Neural cell (in vitro differentiated cells): ENCODE measurements around the gene ERGIC3. TPM values are rescaled to one million over a fixed set of nuclear protein-coding genes. Genes with fewer than 3 reads are reported as not detected.
A peak's percentile ranks its signal among the peaks of the same experiment; 100 is the strongest.

Experiments used
- H2AFZ ChIP-seq: fragments of 200-600, 300-800 bp; sonication (generic), shearing (Covaris generic); 2 replicates; pipeline ENCODE4 v1.6.0; 2014; ENCODE audit warnings: low read depth, mild to moderate bottlenecking, antibody characterized with exemption, low read length, moderate library complexity
- H3F3A ChIP-seq: fragments of 200-600 bp; shearing (Covaris generic); 2 replicates; pipeline ENCODE4 v1.6.1; 2016; ENCODE audit warnings: mild to moderate bottlenecking, moderate library complexity, mixed read lengths, antibody characterized with exemption, low read length; ENCODE audit not compliant: insufficient read depth, poor library complexity, severe bottlenecking
- H3K27ac ChIP-seq: fragments of 200-600, 300-800 bp; sonication (generic), shearing (Covaris generic); 2 replicates; pipeline ENCODE4 v1.5.1; 2014; ENCODE audit warnings: mild to moderate bottlenecking, low read length, moderate library complexity
- H3K27me3 ChIP-seq: fragments of 300-800, 200-600 bp; sonication (generic), shearing (Covaris generic); 2 replicates; pipeline ENCODE4 v1.6.0; 2014; ENCODE audit warnings: mild to moderate bottlenecking, low read depth, low read length, moderate library complexity; ENCODE audit not compliant: insufficient read depth
- H3K36me3 ChIP-seq: fragments of 300-800, 200-600 bp; sonication (generic), shearing (Covaris generic); 2 replicates; pipeline ENCODE4 v1.5.1; 2014; ENCODE audit warnings: mild to moderate bottlenecking, antibody characterized with exemption, low read length, moderate library complexity; ENCODE audit not compliant: insufficient read depth
- H3K4me2 ChIP-seq: fragments of 300-800, 200-600 bp; sonication (generic), shearing (Covaris generic); 2 replicates; pipeline ENCODE4 v1.6.0; 2014; ENCODE audit warnings: mild to moderate bottlenecking, low read length
- H3K4me3 ChIP-seq: fragments of 300-800, 200-600 bp; sonication (generic), shearing (Covaris generic); 2 replicates; pipeline ENCODE4 v1.5.1; 2014; ENCODE audit warnings: mild to moderate bottlenecking, low read length, moderate library complexity
- H3K79me2 ChIP-seq: fragments of 200-600 bp; shearing (Covaris generic); replicated peaks from 2 replicates; pipeline ENCODE4 v1.6.0; 2014; ENCODE audit warnings: mild to moderate bottlenecking, low read length, moderate library complexity; ENCODE audit not compliant: insufficient read depth
- H3K9ac ChIP-seq: fragments of 300-800, 200-600 bp; sonication (generic), shearing (Covaris generic); 2 replicates; pipeline ENCODE4 v1.6.1; 2016; ENCODE audit warnings: mild to moderate bottlenecking, low read length, mixed read lengths
- H3K9me2 ChIP-seq: fragments of 200-600 bp; shearing (Covaris generic); 2 replicates; pipeline ENCODE4 v1.6.1; 2016; ENCODE audit warnings: mild to moderate bottlenecking, low read length, mixed read lengths; ENCODE audit not compliant: insufficient read depth
- H3K9me3 ChIP-seq: fragments of 200-600, 300-800 bp; sonication (generic), shearing (Covaris generic); 2 replicates; pipeline ENCODE4 v1.6.1; 2016; ENCODE audit warnings: mild to moderate bottlenecking, mixed run types, low read length, moderate library complexity, mixed read lengths
- H4K20me1 ChIP-seq: fragments of 200-600 bp; shearing (Covaris generic); 2 replicates; pipeline ENCODE4 v1.6.1; 2016; ENCODE audit warnings: mild to moderate bottlenecking, mixed run types; ENCODE audit not compliant: insufficient read depth
- CTCF ChIP-seq: fragments of 450-650 bp; IDR thresholded peaks from 2 replicates; pipeline ENCODE4 v1.5.1; 2014; ENCODE audit warnings: antibody characterized with exemption, mild to moderate bottlenecking, moderate library complexity; ENCODE audit not compliant: poor library complexity, severe bottlenecking
- EP300 ChIP-seq: fragments of 450-650 bp; conservative IDR thresholded peaks from 2 replicates; pipeline ENCODE4 v1.6.1; 2014; ENCODE audit warnings: antibody characterized with exemption, mild to moderate bottlenecking, moderate library complexity; ENCODE audit not compliant: poor library complexity, severe bottlenecking
- EZH2 ChIP-seq: fragments of 200-600, 300-800 bp; shearing (Covaris generic), sonication (generic); IDR thresholded peaks from 2 replicates; pipeline ENCODE4 v1.6.1; 2014; ENCODE audit warnings: antibody characterized with exemption, low read length, borderline replicate concordance, mild to moderate bottlenecking; ENCODE audit not compliant: insufficient read depth, poor library complexity, severe bottlenecking
- MXI1 ChIP-seq: fragments of 450-650 bp; conservative IDR thresholded peaks from 2 replicates; pipeline ENCODE4 v1.6.1; 2014; ENCODE audit warnings: antibody characterized with exemption, mild to moderate bottlenecking; ENCODE audit not compliant: poor library complexity, severe bottlenecking
- POLR2AphosphoS5 ChIP-seq: IDR thresholded peaks from 2 replicates; pipeline ENCODE4 v1.6.1; 2012
- RAD21 ChIP-seq: fragments of 450-650 bp; conservative IDR thresholded peaks from 2 replicates; pipeline ENCODE4 v1.6.1; 2014; ENCODE audit warnings: antibody characterized with exemption, mild to moderate bottlenecking, moderate library complexity
- REST ChIP-seq: IDR thresholded peaks from 2 replicates; pipeline ENCODE4 v1.6.1; 2012; ENCODE audit warnings: borderline replicate concordance
- SMC3 ChIP-seq: fragments of 450-650 bp; conservative IDR thresholded peaks from 2 replicates; pipeline ENCODE4 v1.6.1; 2014; ENCODE audit warnings: antibody characterized with exemption, mild to moderate bottlenecking, moderate library complexity; ENCODE audit not compliant: poor library complexity
- TAF1 ChIP-seq: IDR thresholded peaks from 2 replicates; pipeline ENCODE4 v1.6.1; 2012; ENCODE audit warnings: low read depth
- polyA plus RNA-seq: library from polyadenylated mRNA; depleted of rRNA; stranded (reverse); fragments of >200 nt; gene quantifications from 2 replicates; pipeline ENCODE4 v1.2.3, GENCODE V29; 2014

Gene ERGIC3
- polyA plus RNA-seq, 1 donor from 2014 or later: 385 TPM

GRCh38 chr20:35600176-35600992 lies 58.5 kb downstream of the ERGIC3 start:
- H3K9me2 ChIP-seq: no peaks in the 10 kb centered on the region
- no peaks in the 10 kb centered on the region for H3F3A ChIP-seq
- peak overlapping the region; percentile 67 for H3K4me3 ChIP-seq
- H2AFZ ChIP-seq: no peak overlapping the region
- H3K9me3 ChIP-seq: no peaks in the 10 kb centered on the region
- no peak for TF ChIP-seq SMC3
- no peak for TF ChIP-seq POLR2AphosphoS5
- TF ChIP-seq EP300: no peak
- no peak for TF ChIP-seq TAF1
- TF ChIP-seq RAD21: no peak
- TF ChIP-seq CTCF: no peak
- no peak for TF ChIP-seq REST
- no peak for TF ChIP-seq MXI1
- TF ChIP-seq EZH2: no peak
- no peak overlapping the region for H3K27ac ChIP-seq
- H3K79me2 ChIP-seq: no peaks in the 10 kb centered on the region
- H3K4me2 ChIP-seq: no peak overlapping the region
- no peak overlapping the region for H3K9ac ChIP-seq
- peaks cover 29% of the 10 kb centered on the region for H3K27me3 ChIP-seq
- no peaks in the 10 kb centered on the region for H4K20me1 ChIP-seq
- H3K36me3 ChIP-seq: no peaks in the 10 kb centered on the region

GRCh38 chr20:35600993-35601973 lies 59.4 kb downstream of the ERGIC3 start:
- Histone ChIP-seq H2AFZ (peak overlapping the region; percentile 21), H3K79me2 (no peaks in the 10 kb centered on the region), H4K20me1 (no peaks in the 10 kb centered on the region), H3K36me3 (no peaks in the 10 kb centered on the region), H3K9me3 (no peaks in the 10 kb centered on the region), H3K4me3 (peak overlapping the region; percentile 67), H3K27ac (no peak overlapping the region), H3K27me3 (peaks cover 29% of the 10 kb centered on the region), H3K4me2 (peak overlapping the region; percentile 19), H3F3A (no peaks in the 10 kb centered on the region), H3K9me2 (no peaks in the 10 kb centered on the region), H3K9ac (peak overlapping the region; percentile 50)
- TF ChIP-seq RAD21 (peak; percentile 71), SMC3 (peak; percentile 60), REST (peak; percentile 44), EP300 (peak; percentile 35), MXI1 (peak; percentile 68), CTCF (peak; percentile 81), TAF1 (no peak), POLR2AphosphoS5 (peak; percentile 54), EZH2 (no peak)
